K562 (cell line): ENCODE results near the gene PLXNB3.

Source experiments
- TF ChIP-seq, protein P1 (sequence below), 3 experiments: IDR thresholded peaks in 2 of 3; conservative IDR thresholded peaks in 1 of 3; 2 replicates each; pipeline ENCODE4 v1.5.1; 2011 to 2012; ENCODE audit warnings: low read length in 3 of 3, mild to moderate bottlenecking in 3 of 3, control low read depth in 2 of 3, improper control_type of control experiment in 1 of 3, inconsistent platforms in 1 of 3, low read depth in 1 of 3, mixed read lengths in 1 of 3, moderate library complexity in 1 of 3; ENCODE audit not compliant: insufficient read depth in 2 of 3
- TF ChIP-seq, protein P2 (sequence below): fragments of 450-650 bp; IDR thresholded peaks from 2 replicates; pipeline ENCODE4 v1.6.1; 2017; ENCODE audit warnings: antibody characterized with exemption, mild to moderate bottlenecking

DNA sequence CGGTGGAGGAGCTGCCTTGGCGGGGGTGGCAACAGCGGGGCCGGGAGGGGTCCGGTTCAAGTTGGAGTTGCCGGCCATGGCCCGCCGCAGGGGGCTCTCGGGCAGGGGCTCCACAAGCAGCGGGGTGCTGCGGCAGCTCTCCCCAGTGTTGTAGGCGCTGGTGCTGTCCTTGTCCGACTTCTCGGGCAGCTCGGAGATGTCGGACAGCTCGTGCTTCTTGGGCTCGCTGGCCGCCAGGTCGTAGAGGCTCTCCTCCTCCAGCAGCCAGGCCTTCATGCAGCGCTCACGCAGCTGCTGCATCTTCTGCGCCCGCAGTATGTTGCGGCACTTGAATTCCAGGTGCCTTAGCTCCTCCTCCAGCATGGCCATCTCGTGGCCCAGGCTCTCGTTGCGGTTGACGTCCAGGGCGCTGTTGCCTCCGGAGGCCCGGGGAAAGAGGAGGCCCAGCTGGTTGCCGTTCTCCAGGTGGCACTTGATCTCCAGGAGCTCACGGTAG, 40.1 kb downstream of the PLXNB3 start:
- TF ChIP-seq, protein P1, sequence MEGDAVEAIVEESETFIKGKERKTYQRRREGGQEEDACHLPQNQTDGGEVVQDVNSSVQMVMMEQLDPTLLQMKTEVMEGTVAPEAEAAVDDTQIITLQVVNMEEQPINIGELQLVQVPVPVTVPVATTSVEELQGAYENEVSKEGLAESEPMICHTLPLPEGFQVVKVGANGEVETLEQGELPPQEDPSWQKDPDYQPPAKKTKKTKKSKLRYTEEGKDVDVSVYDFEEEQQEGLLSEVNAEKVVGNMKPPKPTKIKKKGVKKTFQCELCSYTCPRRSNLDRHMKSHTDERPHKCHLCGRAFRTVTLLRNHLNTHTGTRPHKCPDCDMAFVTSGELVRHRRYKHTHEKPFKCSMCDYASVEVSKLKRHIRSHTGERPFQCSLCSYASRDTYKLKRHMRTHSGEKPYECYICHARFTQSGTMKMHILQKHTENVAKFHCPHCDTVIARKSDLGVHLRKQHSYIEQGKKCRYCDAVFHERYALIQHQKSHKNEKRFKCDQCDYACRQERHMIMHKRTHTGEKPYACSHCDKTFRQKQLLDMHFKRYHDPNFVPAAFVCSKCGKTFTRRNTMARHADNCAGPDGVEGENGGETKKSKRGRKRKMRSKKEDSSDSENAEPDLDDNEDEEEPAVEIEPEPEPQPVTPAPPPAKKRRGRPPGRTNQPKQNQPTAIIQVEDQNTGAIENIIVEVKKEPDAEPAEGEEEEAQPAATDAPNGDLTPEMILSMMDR (IDR thresholded peaks at IDR 0.05 in 2 of 3, conservative IDR thresholded peaks at IDR 0.05 in 1 of 3; ENCODE audit: insufficient read depth in 2 of 3, low read depth in 1 of 3, low read length in 3 of 3), result no peak
- TF ChIP-seq, protein P2, sequence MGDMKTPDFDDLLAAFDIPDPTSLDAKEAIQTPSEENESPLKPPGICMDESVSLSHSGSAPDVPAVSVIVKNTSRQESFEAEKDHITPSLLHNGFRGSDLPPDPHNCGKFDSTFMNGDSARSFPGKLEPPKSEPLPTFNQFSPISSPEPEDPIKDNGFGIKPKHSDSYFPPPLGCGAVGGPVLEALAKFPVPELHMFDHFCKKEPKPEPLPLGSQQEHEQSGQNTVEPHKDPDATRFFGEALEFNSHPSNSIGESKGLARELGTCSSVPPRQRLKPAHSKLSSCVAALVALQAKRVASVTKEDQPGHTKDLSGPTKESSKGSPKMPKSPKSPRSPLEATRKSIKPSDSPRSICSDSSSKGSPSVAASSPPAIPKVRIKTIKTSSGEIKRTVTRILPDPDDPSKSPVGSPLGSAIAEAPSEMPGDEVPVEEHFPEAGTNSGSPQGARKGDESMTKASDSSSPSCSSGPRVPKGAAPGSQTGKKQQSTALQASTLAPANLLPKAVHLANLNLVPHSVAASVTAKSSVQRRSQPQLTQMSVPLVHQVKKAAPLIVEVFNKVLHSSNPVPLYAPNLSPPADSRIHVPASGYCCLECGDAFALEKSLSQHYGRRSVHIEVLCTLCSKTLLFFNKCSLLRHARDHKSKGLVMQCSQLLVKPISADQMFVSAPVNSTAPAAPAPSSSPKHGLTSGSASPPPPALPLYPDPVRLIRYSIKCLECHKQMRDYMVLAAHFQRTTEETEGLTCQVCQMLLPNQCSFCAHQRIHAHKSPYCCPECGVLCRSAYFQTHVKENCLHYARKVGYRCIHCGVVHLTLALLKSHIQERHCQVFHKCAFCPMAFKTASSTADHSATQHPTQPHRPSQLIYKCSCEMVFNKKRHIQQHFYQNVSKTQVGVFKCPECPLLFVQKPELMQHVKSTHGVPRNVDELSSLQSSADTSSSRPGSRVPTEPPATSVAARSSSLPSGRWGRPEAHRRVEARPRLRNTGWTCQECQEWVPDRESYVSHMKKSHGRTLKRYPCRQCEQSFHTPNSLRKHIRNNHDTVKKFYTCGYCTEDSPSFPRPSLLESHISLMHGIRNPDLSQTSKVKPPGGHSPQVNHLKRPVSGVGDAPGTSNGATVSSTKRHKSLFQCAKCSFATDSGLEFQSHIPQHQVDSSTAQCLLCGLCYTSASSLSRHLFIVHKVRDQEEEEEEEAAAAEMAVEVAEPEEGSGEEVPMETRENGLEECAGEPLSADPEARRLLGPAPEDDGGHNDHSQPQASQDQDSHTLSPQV, result no peak
